Right forelimb (tissue), 1 donor: ENCODE data around the gene CRYL1.
"Not testable (repeated sequence)": the region's sequence is repeated elsewhere in the genome, so short reads cannot be mapped to it uniquely, and the experiment has no call there.

ENCODE experiments used
- DNase-seq: peaks from one replicate; pipeline ENCODE4 v3.0.0-alpha.2; 2018

CRYL1 gene

DNA sequence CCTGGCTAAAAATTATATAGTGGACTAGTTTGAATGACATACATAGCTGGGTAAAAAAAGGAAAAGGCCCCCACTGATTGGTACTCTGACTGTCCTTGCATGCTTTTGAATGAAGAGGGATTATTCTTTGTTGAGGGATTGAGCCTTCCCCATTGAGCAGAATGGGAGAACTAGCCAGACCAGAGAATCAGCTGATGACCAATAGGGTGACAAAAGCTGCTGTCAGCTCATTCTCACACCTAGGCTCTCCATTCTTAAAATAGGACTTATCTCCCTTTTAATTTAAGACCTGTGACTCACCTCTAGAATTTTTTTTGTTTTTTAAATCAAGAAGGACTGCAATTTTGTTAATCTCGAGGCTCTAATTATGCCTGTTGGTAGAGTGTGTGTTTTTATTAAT lies 79.3 kb downstream of the CRYL1 start:
- DNase-seq: no peak

DNA sequence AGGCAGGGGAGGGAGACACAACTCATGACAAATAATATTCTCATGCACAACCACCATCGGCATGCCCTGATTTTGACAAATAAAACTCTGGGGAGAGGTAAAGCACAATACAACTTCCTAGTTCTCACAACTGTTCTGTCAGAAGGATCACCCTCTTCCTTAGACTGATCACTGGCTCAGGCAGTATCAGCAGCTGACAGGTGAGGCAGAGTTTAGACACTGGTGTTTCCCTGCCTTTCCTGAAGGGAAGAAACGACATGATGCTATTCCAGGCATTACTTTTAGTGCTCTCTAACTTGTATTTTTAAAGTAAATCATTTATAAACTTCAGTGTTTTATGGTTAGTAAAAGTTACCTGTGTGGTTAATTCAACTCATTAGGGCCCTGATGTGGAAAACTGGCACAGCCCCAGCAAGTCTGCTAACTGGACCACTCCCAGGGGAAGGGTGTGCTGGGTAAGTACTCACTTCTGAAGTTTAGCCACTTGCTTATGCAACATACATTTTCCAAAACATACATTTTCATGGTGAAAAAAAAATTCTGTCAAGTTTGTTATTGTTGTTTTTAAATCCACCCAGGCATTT lies 82.8 kb downstream of the CRYL1 start:
- no peak for DNase-seq

DNA sequence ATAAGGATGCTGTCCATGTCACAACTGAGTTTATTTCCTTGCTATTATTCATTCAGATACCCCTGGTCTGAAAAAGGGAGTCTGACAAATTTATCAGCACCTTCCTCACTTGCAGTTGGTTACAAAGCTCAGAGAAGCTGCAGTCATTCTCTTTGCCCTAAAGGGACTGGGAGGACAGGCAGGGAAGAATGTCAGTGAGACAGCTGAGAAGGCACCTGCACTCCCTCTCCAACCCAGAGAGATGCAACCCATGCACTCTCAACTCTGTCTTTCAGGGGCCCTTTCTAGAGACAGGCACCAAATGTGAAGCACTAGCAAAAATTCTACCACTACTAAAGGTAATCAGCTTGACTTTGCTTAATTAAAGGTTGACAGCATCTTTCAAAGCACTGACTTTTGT lies 83.3 kb downstream of the CRYL1 start:
- DNase-seq: no peak

DNA sequence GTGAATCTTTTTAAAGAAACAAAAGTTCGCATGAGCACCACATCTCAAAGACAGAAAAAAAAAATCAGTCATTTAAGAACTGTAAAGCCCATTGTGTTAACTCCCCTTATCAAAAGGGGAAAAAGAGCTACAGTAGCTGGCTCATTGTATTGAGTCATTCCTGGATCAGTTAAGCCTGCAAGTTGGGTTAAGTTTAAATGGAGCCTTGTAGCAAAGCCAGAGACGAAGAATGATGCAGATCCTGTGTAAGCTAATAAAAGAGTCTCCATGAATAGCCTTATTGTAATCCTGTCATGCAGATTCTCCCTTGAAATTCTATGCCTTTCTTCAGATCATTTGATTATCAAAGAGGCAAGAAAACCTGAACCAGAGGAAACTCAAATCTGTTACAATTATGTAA lies 83.8 kb downstream of the CRYL1 start:
- DNase-seq: no peak

DNA sequence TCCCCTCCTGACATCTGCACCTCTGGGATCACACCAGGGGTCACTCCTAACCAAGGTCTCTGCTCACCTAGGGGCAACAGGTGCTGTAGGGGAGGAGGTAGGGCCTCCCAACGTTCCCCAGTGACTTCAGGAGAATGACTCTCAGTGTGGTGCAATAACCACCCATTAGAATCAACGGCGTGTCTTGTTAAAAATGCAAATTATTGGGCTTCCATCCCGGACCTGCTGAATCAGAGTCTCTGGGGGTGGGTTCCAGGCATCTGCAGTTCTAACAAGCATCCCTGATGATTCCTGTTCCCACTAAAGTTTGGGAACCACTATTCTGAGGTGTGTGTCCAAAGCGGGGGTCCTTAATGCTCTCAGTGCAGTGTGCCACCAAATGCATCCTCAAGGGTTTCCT lies 84.6 kb downstream of the CRYL1 start:
- DNase-seq: no peak

DNA sequence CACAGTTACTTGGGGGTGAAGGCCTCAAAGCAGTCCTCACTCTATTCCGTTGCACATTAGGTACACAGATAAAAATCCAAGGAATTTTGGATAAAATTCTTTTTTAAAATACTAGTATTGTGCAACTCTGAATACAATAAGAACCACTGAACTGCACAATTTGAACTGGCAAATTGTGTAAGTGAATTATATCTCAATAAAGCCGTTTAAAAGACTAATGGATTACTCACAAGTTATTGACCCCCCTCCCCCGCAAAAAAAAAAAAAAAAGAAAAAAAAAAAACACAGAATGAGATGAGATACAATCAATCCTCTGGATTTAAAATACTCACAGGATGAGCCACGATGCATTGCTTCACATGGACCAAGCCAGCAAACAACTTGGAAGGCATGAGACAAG lies 86.4 kb downstream of the CRYL1 start:
- DNase-seq: no peak

DNA sequence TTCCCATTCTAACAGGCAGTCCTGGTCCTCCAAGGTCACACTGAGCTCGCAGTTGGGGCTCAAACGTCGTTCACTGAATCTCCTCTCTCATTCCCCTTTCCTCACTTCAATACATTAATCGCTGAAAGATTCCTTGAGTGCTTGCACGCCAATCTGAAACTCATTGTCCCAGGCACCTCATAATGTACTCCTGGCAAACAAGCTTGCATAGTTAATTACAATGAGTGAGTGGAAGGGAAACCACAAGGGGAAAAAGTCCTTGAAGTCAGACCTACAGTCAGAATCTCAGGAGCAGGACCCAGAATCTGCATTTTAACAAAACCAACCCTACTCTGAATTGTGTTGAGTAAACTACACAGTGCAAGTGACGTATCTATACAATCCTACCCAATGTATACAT lies 86.9 kb downstream of the CRYL1 start:
- no peak for DNase-seq

DNA sequence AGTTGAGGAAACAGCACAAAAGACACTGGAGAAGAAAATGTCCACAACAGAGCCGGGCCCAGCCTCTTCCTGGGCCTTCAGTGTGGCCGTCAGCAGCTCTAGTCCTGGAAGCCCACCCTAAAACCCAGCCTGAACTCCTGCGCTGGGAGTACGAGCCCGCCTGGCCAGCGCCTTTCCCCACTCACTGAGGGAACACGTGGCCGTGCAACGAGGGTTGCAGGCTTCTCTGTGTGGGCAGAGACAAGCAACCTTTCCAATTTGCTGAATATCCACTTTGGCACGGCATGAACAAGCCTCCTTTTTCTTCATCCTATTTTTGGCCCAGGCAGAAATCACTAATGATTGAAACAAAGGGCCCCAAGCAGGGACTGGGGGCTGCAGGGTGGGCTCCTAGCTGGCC lies 89.2 kb downstream of the CRYL1 start:
- no peak for DNase-seq

DNA sequence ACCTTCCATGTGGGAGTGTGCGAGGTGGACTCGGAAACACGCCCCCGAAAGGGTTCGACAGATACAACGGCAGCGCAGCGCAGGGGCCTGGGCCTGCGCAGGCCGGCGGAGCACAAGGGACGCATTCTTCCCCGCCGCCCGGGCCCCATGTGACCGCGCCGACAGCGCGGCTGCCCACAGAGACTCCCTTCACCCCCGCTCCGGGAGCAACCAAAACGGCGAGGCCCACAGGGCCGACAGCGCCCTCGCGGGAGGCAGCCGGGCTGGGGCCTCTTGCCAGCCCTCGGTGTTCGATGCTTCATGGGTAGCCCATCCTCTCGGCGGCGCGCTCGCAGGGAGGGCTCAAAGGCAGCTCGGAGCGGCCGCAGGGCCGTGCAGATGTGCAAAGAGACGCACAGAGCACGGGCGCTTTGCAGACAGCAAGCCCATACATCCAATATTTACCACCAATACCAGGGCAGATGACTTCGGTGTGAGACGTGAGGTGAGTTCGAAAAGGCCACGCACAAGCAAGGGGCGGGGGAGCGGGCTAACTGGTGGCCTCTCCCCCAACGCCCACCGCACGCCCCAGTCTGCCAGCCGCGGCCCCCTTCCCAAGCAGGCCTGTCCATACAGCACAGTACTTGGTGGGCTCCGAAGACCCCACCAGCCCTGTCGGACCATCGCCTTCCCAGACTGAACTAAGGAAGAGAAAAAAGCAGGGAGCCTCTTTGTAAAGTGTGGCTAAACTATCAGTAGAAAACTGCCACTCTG lies 89.9 kb downstream of the CRYL1 start:
- DNase-seq: no peak

DNA sequence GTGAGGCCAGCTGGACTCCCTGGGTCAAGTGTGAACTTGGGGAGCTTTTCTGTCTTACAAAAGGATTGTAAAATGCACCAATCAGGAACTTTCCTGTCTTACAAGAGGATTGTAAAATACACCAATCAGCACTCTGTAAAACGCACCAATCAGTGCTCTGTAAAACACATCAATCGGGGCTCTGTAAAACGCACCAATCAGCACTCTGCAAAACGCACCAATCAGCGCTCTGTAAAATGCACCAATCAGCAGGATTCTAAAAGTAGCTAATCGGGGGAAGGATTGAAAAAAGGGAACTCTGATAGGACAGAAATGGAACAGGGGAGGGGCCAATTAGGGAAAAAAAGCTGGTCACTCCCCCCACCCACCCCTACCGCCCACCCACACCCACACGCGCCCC lies 91.4 kb downstream of the CRYL1 start:
- DNase-seq: not testable (repeated sequence)

DNA sequence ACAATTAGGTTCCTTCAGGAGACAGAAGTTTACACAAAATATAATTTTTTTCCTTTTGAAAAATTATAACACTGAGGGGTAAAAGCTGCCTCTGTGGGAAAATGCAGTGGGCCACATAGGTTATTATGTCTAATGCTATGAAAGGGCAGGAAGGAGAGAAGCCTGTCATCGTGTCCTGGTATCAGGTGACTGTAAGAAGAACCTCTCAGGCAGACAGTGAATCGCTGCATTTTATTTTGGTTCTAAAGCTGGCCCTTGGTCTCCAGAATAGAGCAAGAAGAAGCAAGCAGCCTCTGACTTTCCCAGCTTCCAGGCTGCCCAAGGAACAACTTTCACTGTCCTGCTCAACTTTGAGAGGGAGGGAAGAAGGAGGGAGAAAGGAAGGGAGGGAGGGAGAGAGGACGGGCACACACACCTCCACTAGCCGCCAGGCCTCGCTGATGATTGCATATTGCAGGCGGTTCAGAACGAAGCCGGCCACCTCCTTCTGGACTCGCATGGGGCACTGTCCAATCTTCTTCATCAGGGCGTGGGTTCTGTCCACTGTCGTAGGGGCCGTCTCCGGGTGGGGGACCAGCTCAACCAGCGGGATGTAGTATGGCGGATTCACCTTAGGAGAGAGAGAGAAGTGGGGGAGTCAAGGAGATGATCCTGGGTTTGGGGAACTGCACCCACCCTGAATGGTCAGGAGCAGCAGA lies 93.8 kb downstream of the CRYL1 start:
- DNase-seq: no peak

DNA sequence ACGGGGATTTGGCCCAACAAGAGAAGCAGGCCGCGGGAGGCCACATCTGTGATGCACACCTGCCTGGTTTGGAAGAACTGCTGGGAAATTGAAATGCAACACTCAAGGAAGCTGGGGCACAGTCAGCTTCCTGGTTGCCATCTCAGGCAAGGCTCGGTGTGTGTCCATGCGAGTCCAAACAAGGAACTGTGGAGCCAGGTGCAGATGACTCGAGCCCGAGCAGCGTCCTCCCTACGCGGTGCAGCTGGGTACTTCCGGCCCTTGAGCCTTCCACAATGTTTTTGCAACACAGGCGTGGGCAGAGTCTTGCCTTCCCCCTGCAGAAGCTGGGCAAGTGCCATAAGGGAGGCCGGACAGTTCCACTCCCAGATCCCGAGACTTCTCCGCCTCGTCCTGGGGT lies 94.6 kb downstream of the CRYL1 start:
- no peak for DNase-seq

DNA sequence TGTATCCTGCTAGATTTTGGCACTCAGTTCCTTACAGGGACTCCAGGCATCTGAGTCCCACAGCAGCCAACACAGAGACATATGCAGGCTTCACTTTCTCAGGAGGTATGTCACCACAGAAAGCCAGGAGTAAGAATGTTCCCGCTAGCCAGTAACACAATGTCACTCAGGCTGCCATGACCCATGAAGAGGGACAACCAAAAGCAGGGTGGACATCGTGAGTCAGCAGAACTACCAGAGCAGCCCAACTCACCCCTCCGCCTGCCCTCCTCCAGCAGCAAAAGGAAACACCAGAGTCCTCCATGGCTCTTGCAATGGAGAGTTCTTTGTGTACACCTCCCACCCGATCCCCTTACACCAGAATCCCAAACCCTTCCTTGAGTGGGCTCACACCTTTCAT lies 95.4 kb downstream of the CRYL1 start:
- no peak for DNase-seq

DNA sequence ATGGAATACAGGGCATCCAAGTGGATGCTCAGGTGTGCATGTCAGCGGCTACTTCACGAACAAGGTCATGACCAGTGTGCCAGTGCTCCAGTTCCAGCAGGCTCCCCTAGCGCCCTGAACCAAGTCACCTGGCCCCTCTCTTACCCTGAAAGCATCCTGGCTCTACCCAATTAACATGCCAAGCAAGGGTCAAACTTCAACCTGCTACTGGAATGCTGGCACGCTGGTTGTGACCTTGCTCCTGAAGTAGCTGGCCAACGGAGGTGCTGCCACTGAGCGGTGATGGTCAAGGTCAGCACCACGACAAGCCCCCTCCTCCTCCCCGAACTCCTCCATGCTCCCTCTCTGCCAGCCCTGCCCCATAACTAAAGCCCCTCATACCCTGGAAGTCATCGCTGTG lies 96.0 kb downstream of the CRYL1 start:
- no peak for DNase-seq

DNA sequence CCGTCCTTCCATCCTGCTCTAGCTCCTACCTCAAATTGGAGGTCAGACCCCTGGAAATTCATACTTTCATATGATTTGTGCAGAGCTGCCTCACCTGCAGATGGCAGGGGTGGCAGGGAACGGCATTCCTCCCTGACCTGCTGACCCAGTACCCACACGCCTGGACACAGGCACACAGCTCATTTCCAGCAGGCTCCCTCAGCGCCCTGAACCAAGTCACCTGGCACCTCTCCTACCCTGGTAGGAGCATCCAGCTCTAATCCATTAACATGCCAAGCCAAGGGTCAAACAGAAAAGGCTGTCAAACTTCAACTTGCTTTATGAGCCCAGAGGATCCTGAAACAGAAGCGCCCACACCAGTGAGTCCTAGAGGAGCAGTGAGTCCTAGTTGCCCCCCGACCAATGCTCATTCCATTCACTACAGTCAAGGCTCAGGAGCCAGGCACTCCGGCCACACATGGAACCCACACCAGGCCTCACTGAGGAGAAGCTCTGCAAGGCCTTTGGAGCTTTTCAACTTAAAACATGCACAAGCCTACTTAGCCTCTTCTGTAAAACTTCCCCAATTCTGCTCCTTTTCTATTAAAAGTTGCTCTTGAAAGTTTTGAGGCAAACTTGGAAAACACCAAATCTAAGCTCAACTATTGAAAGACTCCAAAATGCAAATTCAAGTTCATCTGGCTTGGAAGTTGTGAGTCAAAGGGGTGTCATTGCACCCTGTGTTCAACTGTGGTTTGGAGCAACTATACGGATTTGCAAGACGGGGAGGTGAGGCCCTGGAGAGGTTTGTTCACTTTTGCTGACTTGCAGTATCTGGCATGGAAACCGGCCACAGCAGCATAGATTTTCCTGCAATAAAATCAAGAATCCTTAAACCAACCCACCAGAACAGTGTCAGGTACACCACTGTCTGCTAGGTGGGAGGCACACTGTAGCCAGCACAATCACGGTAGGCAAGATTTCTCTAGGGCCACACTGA lies 96.7 kb downstream of the CRYL1 start:
- no peak for DNase-seq

DNA sequence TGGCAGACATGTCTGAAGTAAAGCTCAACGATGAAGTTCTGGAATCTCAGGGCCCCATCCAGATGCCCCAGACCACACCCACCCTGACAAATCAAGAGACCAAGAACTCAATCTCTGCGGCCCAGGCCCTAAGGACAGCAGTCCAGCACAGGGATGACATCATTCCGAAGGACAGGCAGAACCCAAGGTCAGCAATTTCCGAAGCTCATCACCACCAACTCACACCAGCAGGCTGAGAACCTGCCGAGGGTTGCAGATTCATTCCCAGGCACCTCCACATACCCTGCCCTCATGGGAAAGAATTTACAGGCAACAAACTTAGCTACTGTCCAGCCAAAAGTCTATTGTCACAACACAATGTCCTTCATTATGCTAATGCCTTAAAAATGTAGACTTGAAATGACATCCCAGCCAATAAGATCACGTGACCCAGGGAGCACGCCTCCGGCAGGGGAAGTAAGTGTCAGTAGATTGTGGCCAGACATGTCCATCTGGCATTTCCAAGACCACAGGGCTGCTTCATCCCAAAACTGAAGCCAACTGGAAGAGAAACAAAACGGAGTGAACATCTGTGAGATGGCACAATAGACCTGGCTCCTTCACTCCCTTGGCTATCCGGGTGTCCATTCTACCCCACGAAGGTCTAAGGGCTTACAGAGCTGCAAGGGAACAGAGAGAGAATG lies 98.8 kb downstream of the CRYL1 start:
- no peak for DNase-seq

DNA sequence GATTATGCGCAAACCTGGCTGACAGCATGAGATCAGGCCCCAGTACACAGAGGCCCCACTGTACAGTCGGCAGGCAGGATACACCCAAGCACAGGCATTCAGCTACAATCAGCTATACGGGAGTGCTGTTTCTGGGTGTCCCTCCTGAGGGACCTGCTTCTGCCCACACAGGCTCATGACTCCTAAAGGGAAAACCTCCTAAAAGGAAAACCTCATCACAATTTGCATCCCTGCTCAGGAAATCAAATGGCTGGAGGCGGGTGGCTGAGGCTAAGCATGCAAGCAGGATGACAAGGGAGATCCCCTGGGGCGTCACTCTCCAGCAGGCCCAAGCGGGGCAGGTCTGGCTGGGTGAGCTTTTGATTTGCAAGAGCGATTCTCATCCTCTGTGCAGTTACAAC lies 99.8 kb downstream of the CRYL1 start:
- DNase-seq: no peak

DNA sequence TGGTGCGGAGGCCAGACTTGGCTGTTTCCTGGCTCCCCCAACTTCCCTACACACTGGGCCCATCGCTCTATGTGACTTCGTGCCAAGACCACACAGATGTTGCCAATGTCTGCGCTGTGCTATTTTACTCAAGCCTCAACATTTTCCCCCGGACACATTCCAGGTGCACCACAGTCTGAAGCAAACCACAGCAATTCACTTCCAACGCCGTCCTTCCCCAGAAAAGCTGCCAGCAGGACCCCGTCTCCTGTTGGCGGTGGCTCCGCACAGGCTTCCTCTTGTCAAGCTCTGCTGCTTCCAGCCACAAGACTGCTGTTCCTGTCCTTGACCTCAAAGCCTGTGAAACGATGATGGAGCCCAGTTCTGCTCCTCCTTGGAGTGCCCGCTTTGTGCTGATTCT lies 100.7 kb downstream of the CRYL1 start:
- peak; percentile 80 for DNase-seq

DNA sequence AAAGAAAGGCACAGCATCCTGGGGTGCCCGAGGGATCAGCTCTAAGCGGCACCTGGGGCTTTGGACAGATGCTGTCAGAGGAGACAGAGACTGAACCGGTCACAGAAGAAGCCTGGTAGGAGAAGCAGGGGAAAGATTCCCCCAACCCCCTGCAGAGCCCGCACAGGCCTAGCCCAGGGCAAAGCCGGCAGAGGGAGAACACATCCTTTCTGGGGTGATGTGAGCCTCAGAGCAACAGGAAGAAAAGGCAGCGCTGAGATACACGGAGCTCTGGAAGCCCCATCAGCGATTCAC lies 101.2 kb downstream of the CRYL1 start:
- no peak for DNase-seq

DNA sequence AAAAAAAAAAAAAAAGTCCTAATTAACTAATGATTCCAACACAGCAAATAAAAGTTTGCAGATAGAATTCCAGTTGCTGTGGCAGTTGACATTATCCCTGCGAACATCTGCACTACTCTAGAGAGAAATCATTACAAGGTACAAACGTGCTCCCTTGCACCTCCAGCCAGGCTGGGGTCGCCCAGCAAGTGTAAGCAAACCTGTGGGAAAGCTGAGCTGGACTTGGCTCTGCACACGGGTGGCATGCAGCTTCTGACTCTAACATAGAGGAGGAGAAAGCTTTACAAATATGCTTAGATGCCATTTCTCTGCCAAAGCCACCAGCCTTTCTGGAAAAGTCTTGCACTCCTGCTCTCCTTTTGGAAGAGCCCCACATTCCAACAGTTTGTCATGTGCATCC lies 103.3 kb downstream of the CRYL1 start:
- no peak for DNase-seq

DNA sequence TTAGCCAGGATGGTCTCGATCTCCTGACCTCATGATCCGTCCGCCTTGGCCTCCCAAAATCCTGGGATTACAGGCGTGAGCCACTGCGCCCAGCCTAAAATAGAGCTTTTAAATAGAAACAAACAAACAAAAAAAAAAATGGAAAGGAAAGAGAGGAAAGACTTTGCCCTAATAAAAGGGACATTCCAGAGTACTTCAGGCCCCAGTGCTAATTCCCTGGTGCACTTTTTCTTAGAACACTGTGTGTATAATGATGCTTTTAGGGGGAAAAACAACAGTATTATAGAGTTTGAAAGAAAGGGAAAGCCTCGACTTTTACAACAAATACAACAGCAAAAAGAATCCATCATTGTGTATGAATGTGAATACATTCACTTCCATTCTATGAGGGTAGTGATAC lies 104.7 kb downstream of the CRYL1 start:
- no peak for DNase-seq

DNA sequence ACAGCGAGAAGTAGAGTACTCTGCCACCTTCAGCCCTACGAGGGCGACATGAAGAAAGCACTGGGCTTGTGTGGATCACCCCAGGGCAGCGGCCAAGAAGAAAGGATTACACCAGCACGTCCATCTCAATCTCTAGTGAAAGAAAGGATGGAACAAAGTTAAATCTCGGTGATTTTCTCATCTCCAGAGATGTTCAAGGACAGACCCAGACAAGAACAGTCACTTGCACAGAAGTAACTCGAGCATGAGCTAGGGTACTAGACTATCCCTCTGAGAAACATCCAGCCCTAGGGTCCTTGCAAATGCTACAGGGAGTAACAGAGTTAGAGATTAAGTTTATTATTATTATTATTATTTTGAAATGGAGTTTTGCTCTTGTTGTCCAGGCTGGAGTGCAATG lies 106.7 kb downstream of the CRYL1 start:
- DNase-seq: no peak

DNA sequence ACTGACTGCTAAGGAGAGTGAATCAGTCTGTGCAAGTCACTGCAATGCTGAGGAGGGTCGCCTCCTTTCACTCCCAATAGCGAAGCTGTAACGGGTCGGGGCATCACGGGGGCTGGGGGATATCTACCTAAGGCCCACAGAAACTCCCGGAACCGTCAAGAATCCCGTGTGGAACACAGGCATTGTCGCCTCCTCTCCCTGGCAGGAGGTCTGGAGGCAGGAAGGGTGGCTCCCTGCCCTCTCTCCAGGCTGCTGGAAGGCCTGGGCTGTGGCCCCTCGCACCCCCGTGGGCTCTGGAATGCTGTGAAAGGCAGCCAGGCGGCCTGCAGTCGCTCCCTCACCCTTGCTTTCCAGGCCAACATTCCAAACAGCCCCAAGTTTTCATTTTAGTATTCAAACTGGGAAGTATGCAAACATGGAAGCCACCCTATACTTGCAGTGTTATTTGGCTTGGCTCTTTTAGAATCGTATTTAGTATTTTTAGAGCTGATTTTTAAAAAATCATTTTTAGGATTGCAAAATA lies 109.4 kb downstream of the CRYL1 start:
- no peak for DNase-seq
